Measurements from ENCODE around the gene EHD1.

The EHD1 gene

DNA sequence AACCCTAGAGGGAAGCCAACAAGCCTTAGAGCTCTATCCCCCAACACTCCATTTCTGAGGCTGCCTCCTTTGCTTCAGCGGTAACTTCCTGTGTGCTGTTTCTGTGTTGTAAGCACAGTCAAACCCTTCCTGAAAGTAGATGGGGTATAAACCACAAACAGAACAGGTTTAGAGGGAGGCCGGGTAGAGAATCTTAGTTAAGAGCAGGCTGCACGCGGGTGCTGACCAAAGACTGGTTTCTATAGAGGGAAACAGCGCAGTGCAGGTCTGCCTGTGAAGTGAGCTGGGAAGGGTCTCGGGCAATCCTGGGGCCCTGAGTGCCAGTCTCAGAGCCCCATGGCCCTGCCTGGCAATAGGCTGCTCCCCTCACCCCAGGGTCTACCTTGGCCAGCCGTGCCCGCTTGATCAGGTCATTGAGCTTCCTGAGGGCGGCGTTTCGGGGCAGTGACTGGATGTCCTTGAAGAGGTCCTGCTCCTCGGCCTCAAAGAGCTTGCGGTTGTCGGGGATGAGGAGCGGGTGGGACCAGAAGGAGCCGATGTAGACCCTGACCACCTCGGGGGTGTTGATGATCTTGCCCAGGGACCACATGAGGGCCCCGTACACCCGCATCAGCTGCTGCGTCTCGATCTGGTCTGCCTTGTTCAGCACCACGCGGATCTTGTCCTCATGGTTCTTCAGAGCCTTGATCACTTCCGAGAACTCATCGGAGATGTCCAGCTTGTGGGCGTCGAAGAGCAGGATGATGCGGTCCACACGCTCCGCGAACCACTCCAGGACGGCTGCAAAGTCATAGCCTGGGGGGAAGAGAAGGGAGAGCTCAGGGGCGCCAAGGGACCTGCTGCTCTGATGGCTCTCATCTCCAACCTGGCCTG, 18.6 kb downstream of the EHD1 start:
- H3K36me3 ChIP-seq (ENCODE audit: control insufficient read depth, low read length) = peaks cover 76% of the 10 kb centered on the region
- no peaks in the 10 kb centered on the region for H4K20me1 ChIP-seq (ENCODE audit: control insufficient read depth, insufficient read depth, low read depth, low read length)
- peaks cover 98% of the 10 kb centered on the region for H3K4me1 ChIP-seq (ENCODE audit: control insufficient read depth, low read length)
- H3K4me2 ChIP-seq (ENCODE audit: low read length) = peak overlapping the region; percentile 90
- no peaks in the 10 kb centered on the region for H3K9me3 ChIP-seq (ENCODE audit: control insufficient read depth, insufficient read depth, low read length)
- peak overlapping the region; percentile 64 for H3K4me3 ChIP-seq (ENCODE audit: low read length)
- TF ChIP-seq, protein P1, sequence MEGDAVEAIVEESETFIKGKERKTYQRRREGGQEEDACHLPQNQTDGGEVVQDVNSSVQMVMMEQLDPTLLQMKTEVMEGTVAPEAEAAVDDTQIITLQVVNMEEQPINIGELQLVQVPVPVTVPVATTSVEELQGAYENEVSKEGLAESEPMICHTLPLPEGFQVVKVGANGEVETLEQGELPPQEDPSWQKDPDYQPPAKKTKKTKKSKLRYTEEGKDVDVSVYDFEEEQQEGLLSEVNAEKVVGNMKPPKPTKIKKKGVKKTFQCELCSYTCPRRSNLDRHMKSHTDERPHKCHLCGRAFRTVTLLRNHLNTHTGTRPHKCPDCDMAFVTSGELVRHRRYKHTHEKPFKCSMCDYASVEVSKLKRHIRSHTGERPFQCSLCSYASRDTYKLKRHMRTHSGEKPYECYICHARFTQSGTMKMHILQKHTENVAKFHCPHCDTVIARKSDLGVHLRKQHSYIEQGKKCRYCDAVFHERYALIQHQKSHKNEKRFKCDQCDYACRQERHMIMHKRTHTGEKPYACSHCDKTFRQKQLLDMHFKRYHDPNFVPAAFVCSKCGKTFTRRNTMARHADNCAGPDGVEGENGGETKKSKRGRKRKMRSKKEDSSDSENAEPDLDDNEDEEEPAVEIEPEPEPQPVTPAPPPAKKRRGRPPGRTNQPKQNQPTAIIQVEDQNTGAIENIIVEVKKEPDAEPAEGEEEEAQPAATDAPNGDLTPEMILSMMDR (IDR thresholded peaks at IDR 0.05; ENCODE audit: low read depth, low read length, poor library complexity, severe bottlenecking) = no peak
- no peak for TF ChIP-seq EZH2phosphoT487 (IDR thresholded peaks at IDR 0.05; ENCODE audit: borderline replicate concordance, low read length)
- peak overlapping the region; percentile 96 for H3K27ac ChIP-seq (ENCODE audit: low read depth, low read length)
- H3K79me2 ChIP-seq (ENCODE audit: control insufficient read depth, low read length) = peaks cover 82% of the 10 kb centered on the region
- H3K27me3 ChIP-seq (ENCODE audit: control insufficient read depth, low read length) = no peaks in the 10 kb centered on the region
- H3K9me2 ChIP-seq (replicated peaks; ENCODE audit: control insufficient read depth, low read length) = no peaks in the 10 kb centered on the region
- H3F3A ChIP-seq (ENCODE audit: control insufficient read depth, insufficient read depth) = peaks cover 49% of the 10 kb centered on the region

GRCh38 chr11:64858467-64859263, 19.8 kb downstream of the EHD1 start:
- H3F3A ChIP-seq (ENCODE audit: control insufficient read depth, insufficient read depth) = peaks cover 42% of the 10 kb centered on the region
- TF ChIP-seq, protein P1 (IDR thresholded peaks at IDR 0.05; ENCODE audit: low read depth, low read length, poor library complexity, severe bottlenecking) = no peak
- no peak for TF ChIP-seq EZH2phosphoT487 (IDR thresholded peaks at IDR 0.05; ENCODE audit: borderline replicate concordance, low read length)
- no peaks in the 10 kb centered on the region for H3K9me3 ChIP-seq (ENCODE audit: control insufficient read depth, insufficient read depth, low read length)
- H3K27me3 ChIP-seq (ENCODE audit: control insufficient read depth, low read length) = no peaks in the 10 kb centered on the region
- H4K20me1 ChIP-seq (ENCODE audit: control insufficient read depth, insufficient read depth, low read depth, low read length) = no peaks in the 10 kb centered on the region
- H3K79me2 ChIP-seq (ENCODE audit: control insufficient read depth, low read length) = peaks cover 83% of the 10 kb centered on the region
- peak overlapping the region; percentile 96 for H3K27ac ChIP-seq (ENCODE audit: low read depth, low read length)
- H3K4me2 ChIP-seq (ENCODE audit: low read length) = peak overlapping the region; percentile 90
- no peaks in the 10 kb centered on the region for H3K9me2 ChIP-seq (replicated peaks; ENCODE audit: control insufficient read depth, low read length)
- H3K4me1 ChIP-seq (ENCODE audit: control insufficient read depth, low read length) = peaks cover 98% of the 10 kb centered on the region
- peaks cover 81% of the 10 kb centered on the region for H3K36me3 ChIP-seq (ENCODE audit: control insufficient read depth, low read length)
- peak overlapping the region; percentile 64 for H3K4me3 ChIP-seq (ENCODE audit: low read length)

DNA sequence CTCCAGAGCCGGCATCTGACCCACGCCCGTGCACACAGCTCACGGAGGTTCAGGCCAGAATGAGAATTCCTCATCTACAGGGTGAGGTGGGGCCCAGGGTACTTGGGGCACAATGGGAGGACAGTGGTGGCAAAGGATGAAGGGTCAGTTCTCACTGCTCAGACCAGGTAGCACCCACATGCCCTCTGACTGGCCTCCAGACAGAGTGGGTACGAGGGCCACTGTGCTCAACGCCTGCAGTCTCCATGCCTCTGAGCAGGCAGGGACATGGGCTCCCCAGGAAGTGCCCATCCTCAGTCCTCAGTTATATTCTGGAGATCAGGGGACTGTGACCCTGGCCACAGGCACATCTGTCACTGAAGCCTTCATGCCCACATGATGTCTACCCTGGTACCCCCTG, 20.9 kb downstream of the EHD1 start:
- Histone ChIP-seq H3K4me3 (ENCODE audit: low read length) (no peak overlapping the region), H3K79me2 (ENCODE audit: control insufficient read depth, low read length) (peaks cover 76% of the 10 kb centered on the region), H3K36me3 (ENCODE audit: control insufficient read depth, low read length) (peaks cover 81% of the 10 kb centered on the region), H3K27ac (ENCODE audit: low read depth, low read length) (peak overlapping the region; percentile 3; the same call in 1 of the 2 replicates), H3F3A (ENCODE audit: control insufficient read depth, insufficient read depth) (peaks cover 41% of the 10 kb centered on the region), H3K4me2 (ENCODE audit: low read length) (no peak overlapping the region), H3K9me3 (ENCODE audit: control insufficient read depth, insufficient read depth, low read length) (no peaks in the 10 kb centered on the region), H3K27me3 (ENCODE audit: control insufficient read depth, low read length) (no peaks in the 10 kb centered on the region), H3K9me2 (replicated peaks; ENCODE audit: control insufficient read depth, low read length) (no peaks in the 10 kb centered on the region), H3K4me1 (ENCODE audit: control insufficient read depth, low read length) (peaks cover 98% of the 10 kb centered on the region), H4K20me1 (ENCODE audit: control insufficient read depth, insufficient read depth, low read depth, low read length) (no peaks in the 10 kb centered on the region)
- no peak for TF ChIP-seq EZH2phosphoT487 (IDR thresholded peaks at IDR 0.05; ENCODE audit: borderline replicate concordance, low read length)
- TF ChIP-seq, protein P1 (IDR thresholded peaks at IDR 0.05; ENCODE audit: low read depth, low read length, poor library complexity, severe bottlenecking) = no peak
